Astrocyte of the spinal cord (primary cell): Measurements from ENCODE around the gene UVRAG.

Experiments used
- DNase-seq: peaks from one replicate; pipeline ENCODE4 v3.0.0; 2011; ENCODE audit warnings: low read depth, low spot score
- H3K4me3 ChIP-seq: 2 replicates; pipeline ENCODE4 v1.5.1; 2011; ENCODE audit warnings: low read depth, mild to moderate bottlenecking, low read length, moderate library complexity
- in situ Hi-C: cut with HindIII; loops from 2 replicates; pipeline ENCODE4 v1.10.0; 2017; ENCODE audit warnings: low sequenced_read_pairs
- TF ChIP-seq, protein P1 (sequence below): IDR thresholded peaks from 2 replicates; pipeline ENCODE4 v1.5.1; 2012; ENCODE audit warnings: low read depth, mild to moderate bottlenecking, low read length, inconsistent platforms

Gene UVRAG

DNA sequence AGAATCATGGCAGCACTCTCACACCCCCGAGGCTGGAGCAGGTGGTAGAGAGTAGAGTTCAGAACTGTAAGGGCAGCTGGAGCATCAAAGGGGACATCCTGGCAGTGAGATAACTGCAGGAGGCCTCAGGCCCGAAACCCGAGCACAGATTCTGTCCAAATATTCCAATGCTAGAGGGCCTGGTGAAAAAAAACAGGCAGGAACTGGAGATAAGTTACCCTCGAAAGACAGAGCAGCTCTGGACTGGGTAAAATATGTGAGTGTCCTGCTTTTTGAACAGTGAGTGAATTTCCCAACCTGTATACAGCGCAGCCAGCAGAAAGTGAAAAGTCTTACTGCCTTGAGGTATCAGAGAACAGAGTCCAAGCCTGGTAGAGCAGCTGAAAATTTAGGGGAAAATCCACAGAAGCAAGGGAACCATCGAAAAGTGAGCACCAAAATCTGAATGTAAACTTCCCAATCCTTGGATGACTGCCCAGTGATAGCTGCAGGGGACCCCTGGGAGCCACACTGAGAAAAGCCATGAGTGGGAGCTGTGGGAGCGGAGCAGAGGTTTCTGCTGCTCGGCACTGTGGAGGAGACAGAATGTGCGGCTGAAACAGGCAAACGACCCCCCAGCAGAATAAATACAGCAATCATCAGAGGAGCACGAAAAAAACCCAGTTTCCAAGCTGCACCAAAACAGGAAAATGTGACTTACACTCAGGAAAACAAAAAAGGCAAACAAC, 340.7 kb downstream of the UVRAG start:
- no peak for DNase-seq
- in situ Hi-C loops, result no loop called here
- no peak overlapping the region for H3K4me3 ChIP-seq
- TF ChIP-seq, protein P1, sequence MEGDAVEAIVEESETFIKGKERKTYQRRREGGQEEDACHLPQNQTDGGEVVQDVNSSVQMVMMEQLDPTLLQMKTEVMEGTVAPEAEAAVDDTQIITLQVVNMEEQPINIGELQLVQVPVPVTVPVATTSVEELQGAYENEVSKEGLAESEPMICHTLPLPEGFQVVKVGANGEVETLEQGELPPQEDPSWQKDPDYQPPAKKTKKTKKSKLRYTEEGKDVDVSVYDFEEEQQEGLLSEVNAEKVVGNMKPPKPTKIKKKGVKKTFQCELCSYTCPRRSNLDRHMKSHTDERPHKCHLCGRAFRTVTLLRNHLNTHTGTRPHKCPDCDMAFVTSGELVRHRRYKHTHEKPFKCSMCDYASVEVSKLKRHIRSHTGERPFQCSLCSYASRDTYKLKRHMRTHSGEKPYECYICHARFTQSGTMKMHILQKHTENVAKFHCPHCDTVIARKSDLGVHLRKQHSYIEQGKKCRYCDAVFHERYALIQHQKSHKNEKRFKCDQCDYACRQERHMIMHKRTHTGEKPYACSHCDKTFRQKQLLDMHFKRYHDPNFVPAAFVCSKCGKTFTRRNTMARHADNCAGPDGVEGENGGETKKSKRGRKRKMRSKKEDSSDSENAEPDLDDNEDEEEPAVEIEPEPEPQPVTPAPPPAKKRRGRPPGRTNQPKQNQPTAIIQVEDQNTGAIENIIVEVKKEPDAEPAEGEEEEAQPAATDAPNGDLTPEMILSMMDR, result no peak

DNA sequence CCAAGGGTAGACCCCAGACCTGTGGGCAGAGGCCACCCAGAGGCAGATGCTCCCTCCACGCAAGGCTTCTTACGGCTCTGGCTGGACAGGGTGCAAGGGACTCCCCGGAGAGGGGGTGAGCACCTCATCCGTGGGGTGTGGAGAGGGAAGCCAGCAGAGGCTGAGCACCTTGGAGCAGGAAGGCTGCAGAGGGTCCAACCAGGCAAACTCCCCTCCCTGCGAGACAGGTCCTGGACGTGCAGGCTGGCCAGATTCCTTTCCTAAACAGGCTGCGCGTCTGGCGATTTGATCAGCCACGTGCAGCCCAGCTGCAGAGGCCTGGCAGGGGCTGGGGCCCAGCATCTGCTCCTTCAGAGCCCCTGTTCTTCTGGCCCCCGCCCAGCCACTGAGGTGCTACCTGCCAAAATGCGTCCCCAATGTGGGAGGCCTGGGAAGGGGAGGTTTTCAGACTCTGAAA, 342.0 kb downstream of the UVRAG start:
- in situ Hi-C loops, result no loop called here
- TF ChIP-seq, protein P1, result no peak
- DNase-seq, result no peak
- no peak overlapping the region for H3K4me3 ChIP-seq

DNA sequence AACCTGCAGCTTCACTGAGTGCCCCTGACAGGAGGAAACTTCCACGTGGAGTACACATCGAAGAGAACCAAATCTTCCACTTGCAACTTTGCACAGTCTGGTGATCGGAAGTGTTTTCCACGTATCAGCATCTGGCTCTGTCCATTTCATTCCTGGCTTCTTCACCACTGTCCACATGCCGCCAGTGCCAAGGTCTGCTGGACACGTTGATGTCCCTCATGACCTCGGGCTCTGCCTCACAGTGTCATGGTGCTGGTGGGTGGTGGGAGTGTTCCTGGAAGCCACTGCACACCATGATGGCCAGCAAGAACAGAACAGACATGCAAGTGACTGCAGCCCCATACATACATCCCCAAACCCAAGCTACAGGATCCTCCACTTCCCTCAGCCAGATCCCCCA, 342.9 kb downstream of the UVRAG start:
- in situ Hi-C loops, result no loop called here
- no peak for DNase-seq
- TF ChIP-seq, protein P1, result no peak
- H3K4me3 ChIP-seq, result no peak overlapping the region

DNA sequence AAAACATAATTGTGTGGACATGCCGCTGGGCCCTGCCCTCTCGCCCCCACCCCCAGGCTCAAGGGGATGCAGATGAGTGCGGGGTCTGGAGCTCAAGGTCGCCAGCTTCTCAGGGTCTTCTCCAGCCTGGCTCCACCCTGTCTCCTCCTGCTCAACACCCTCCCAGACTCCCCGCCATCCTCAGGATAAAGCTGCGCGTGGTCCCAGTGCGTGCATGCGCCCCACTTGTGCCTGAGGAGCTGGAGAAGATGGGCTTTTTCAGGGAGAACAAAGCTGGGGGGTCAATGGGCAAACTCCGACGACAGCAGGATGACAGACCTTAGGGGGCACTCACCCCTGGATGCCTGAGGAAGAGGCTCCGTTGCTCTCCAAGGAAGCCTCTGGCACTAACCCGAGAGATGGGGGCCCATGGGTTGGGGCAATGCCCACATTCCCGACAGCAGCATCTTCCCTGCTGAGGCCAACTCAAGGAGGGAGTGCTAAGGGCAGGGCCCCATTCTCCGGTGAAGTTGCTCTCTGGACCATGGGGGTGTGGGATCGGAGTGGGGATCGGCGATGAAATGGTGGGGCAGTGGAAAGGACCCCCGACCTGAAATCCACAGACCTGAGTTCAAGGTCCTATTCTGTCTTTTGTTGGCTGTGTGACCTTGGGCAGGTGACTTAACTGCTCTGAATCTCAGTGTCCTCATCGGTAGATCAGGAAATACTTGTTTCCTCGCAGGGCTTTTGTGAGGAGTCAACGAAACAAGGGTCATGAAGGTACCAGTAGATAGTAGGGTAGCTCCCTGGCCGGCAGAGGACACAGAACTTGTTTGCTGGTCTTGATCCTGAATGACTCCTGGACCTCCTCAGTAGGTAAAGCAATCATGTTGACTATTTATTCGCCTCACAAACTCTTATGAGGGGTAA, 343.6 kb downstream of the UVRAG start:
- in situ Hi-C loops, result no loop called here
- H3K4me3 ChIP-seq, result no peak overlapping the region
- TF ChIP-seq, protein P1, result no peak
- DNase-seq, result no peak

DNA sequence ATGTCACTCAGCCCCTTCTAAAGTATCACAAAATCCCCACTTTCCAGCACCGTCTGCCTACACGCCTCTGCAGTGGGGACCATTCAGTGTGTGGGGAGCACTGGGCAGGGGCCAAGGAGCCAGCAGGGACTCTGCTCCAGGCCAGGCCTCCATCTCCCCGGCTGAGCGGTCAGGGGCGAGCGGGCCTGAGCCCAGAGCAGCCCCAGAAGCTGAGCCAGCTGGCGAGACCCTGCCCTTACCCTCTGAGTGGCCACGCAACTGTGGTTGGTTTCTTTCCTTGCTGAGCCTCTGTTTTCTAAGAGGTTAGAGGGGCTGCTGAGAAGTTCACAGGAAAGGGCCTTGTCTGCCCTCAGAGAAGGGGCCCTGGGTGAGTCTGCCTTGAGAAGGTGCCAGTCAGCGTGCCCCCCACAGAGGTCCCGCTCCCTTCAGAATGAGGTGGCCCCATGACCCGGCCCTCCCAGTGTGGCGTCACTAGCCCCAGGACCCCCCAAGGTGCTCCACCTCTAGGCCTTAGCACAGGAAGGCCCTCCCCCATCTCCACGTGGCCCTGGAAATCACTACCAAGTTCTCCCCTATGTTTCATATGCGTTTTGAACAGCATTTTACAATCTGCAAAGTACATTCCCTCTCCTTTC, 344.4 kb downstream of the UVRAG start:
- in situ Hi-C loops, result no loop called here
- no peak overlapping the region for H3K4me3 ChIP-seq
- no peak for DNase-seq
- TF ChIP-seq, protein P1, result no peak

DNA sequence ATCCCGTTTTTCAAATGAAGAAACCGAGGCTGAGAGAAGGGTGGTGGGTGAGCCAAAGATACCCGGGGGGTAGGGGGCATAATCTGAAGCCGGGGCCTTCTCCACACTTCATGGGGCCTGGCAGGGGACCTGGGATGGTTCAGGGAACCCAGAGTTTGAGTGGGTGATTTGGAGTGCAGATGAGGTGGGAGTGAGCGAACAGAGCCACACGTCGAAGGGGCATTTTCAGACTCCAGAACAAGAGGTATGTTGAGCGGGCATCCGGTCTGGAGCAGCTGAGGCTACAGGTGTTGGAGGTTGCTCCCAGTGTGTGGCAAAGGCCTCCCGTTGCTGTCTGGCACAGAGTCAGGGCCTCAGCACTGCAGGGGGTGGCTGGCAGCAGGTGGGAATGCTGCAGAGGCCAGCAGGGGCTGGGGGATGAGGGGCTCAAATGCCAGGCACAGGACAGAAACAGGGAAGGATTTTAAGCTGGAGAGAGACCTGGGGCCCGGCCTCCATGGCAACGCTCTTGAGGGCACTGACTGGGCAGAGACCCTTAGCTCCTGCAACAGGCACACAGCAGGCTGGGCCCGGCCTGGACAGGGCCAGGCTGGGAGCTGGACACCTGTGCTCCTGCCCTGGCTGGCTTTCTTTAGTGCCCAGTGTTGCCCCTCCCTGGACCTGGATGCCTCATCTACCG, 345.1 kb downstream of the UVRAG start:
- TF ChIP-seq, protein P1, result no peak
- in situ Hi-C loops, result no loop called here
- DNase-seq, result no peak
- no peak overlapping the region for H3K4me3 ChIP-seq
